ENCODE data around the gene ABR. TPM values are rescaled to one million over a fixed set of nuclear protein-coding genes. Genes with fewer than 3 reads are reported as not detected.

ABR gene
- total RNA-seq, 1 experiment from 2014 or later = 172 TPM

DNA sequence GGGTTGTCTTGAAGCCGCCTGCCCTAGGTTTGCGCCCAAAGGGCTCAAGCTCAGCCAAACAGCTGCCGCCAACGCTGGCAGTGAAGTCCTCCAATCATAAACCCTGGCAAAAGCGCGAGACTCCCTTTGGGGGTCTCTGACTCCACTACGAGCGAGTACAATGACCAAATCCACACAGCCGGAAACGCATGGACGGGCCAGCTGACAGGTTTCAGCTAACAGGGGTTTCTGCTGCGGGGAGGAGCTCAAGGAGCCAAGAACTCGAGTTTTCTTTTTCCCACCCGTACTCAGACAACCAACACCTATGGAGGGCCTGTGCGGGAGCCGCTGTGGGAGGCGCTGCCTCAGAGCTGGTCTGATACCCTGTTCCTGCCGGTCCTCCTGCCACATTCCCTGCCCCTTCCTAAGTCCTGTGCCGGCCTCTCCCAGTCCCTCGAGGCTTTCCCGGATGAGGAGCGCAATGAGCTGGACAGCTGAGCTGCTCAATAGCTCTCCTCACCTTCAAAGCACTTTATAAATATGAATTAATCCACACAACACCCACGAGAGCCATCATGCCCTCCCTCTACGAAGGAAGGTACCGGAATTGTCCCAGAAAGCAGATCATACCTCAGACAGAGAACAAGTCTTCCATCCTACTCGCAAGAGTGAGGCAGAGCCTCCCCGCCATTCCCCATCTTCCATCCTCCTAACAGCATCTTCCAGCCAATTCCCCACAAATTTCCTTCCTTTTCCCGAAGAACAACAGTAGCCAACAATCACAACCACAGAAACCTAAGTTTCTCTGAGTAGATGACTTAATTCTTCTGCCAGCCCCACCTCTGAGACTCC is 6.1 kb downstream of the ABR start:
- H3K4me3 ChIP-seq (ENCODE audit: low read depth in 2 of 2, low read length in 2 of 2) = no peak overlapping the region
- DNase-seq (ENCODE audit: low read depth, low spot score) = no peak
- no peaks in the 10 kb centered on the region for H3K27me3 ChIP-seq (ENCODE audit: control insufficient read depth, insufficient read depth, low read length)
- ATAC-seq = 0 out of 2 replicates have a peak, but pooled peaks have one; percentile 23
- H3K9me3 ChIP-seq (ENCODE audit: control insufficient read depth, insufficient read depth, low read depth, low read length) = no peaks in the 10 kb centered on the region
- TF ChIP-seq, protein P1, sequence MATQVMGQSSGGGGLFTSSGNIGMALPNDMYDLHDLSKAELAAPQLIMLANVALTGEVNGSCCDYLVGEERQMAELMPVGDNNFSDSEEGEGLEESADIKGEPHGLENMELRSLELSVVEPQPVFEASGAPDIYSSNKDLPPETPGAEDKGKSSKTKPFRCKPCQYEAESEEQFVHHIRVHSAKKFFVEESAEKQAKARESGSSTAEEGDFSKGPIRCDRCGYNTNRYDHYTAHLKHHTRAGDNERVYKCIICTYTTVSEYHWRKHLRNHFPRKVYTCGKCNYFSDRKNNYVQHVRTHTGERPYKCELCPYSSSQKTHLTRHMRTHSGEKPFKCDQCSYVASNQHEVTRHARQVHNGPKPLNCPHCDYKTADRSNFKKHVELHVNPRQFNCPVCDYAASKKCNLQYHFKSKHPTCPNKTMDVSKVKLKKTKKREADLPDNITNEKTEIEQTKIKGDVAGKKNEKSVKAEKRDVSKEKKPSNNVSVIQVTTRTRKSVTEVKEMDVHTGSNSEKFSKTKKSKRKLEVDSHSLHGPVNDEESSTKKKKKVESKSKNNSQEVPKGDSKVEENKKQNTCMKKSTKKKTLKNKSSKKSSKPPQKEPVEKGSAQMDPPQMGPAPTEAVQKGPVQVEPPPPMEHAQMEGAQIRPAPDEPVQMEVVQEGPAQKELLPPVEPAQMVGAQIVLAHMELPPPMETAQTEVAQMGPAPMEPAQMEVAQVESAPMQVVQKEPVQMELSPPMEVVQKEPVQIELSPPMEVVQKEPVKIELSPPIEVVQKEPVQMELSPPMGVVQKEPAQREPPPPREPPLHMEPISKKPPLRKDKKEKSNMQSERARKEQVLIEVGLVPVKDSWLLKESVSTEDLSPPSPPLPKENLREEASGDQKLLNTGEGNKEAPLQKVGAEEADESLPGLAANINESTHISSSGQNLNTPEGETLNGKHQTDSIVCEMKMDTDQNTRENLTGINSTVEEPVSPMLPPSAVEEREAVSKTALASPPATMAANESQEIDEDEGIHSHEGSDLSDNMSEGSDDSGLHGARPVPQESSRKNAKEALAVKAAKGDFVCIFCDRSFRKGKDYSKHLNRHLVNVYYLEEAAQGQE (IDR thresholded peaks at IDR 0.05; ENCODE audit: insufficient read depth in 1 of 2, low read depth in 2 of 2, low read length in 1 of 2) = no peak
- TF ChIP-seq, protein P2, sequence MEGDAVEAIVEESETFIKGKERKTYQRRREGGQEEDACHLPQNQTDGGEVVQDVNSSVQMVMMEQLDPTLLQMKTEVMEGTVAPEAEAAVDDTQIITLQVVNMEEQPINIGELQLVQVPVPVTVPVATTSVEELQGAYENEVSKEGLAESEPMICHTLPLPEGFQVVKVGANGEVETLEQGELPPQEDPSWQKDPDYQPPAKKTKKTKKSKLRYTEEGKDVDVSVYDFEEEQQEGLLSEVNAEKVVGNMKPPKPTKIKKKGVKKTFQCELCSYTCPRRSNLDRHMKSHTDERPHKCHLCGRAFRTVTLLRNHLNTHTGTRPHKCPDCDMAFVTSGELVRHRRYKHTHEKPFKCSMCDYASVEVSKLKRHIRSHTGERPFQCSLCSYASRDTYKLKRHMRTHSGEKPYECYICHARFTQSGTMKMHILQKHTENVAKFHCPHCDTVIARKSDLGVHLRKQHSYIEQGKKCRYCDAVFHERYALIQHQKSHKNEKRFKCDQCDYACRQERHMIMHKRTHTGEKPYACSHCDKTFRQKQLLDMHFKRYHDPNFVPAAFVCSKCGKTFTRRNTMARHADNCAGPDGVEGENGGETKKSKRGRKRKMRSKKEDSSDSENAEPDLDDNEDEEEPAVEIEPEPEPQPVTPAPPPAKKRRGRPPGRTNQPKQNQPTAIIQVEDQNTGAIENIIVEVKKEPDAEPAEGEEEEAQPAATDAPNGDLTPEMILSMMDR (IDR thresholded peaks at IDR 0.05) = no peak
- no peak for TF ChIP-seq TCF7L2 (IDR thresholded peaks at IDR 0.05; ENCODE audit: low read depth, low read length)
- intact Hi-C loops (cut with micrococcal nuclease; ENCODE audit: unreplicated experiment) = no loop called here
- no peak overlapping the region for H3K27ac ChIP-seq (ENCODE audit: low read length)
- in situ Hi-C loops (cut with HindIII; ENCODE audit: low pct_unique_long_range_greater_than_20kb, low sequenced_read_pairs) = no loop called here
- H3K36me3 ChIP-seq (ENCODE audit: control insufficient read depth, insufficient read depth, low read length) = no peaks in the 10 kb centered on the region
- H3K4me1 ChIP-seq (ENCODE audit: control insufficient read depth, insufficient read depth, low read length) = peaks cover 13% of the 10 kb centered on the region
- ChIA-PET POLR2A (no interaction called here), CTCF (no interaction called here)
- BruUV-seq (replicated peaks) = no TSS peak

DNA sequence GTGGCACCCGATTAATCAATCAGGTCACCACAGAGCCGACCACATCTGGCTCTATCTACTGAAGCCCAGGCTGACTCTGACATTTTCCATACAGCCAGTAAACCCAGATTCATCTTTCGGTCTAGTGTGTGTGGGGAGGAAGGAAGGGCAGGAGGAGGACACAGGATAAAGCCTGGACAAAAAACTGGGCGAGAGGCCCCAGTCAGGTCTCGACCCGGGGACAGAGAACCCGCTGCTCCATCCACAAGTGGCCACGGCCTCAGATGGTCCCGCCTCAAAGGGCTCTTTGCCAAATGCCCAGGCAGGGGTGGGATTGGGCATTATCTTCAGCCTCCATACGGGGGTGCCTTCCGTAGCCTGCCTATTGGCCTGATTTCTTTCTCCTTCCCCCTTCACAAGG is 7.8 kb downstream of the ABR start:
- Histone ChIP-seq H3K4me3 (ENCODE audit: low read depth in 2 of 2, low read length in 2 of 2) (no peak overlapping the region), H3K9me3 (ENCODE audit: control insufficient read depth, insufficient read depth, low read depth, low read length) (no peaks in the 10 kb centered on the region), H3K4me1 (ENCODE audit: control insufficient read depth, insufficient read depth, low read length) (peaks cover 1% of the 10 kb centered on the region), H3K36me3 (ENCODE audit: control insufficient read depth, insufficient read depth, low read length) (no peaks in the 10 kb centered on the region), H3K27ac (ENCODE audit: low read length) (no peak overlapping the region), H3K27me3 (ENCODE audit: control insufficient read depth, insufficient read depth, low read length) (no peaks in the 10 kb centered on the region)
- CTCF ChIA-PET = no interaction called here
- DNase-seq (ENCODE audit: low read depth, low spot score) = no peak
- intact Hi-C loops (cut with micrococcal nuclease; ENCODE audit: unreplicated experiment) = no loop called here
- BruUV-seq (replicated peaks) = no TSS peak
- in situ Hi-C loops (cut with HindIII; ENCODE audit: low pct_unique_long_range_greater_than_20kb, low sequenced_read_pairs) = no loop called here
- POLR2A ChIA-PET = no interaction called here
- TF ChIP-seq, protein P1 (IDR thresholded peaks at IDR 0.05; ENCODE audit: insufficient read depth in 1 of 2, low read depth in 2 of 2, low read length in 1 of 2) = no peak
- TF ChIP-seq POLR2AphosphoS5 (IDR thresholded peaks at IDR 0.05; ENCODE audit: low read depth, low read length) (no peak), TCF7L2 (IDR thresholded peaks at IDR 0.05; ENCODE audit: low read depth, low read length) (no peak), SIN3A (IDR thresholded peaks at IDR 0.05; ENCODE audit: borderline replicate concordance, insufficient read depth, low read depth, low read length) (no peak)
- TF ChIP-seq, protein P2 (IDR thresholded peaks at IDR 0.05) = no peak
- no peak for ATAC-seq
